Astrocyte (in vitro differentiated cells and primary cell): ENCODE data around the gene KCNQ1. TPM values are rescaled to one million over a fixed set of nuclear protein-coding genes. Genes with fewer than 3 reads are reported as not detected.

ENCODE experiments used
- DNase-seq: peaks from one replicate; pipeline ENCODE4 v3.0.0-alpha.2; 2010; ENCODE audit warnings: low read depth
- FAIRE-seq: peaks from 2 replicates; lab custom pipeline; 2011; peaks lifted over from hg19 to GRCh38; lab: Jason Lieb, UNC
- H2AFZ ChIP-seq: 2 replicates; pipeline ENCODE4 v1.6.0; 2012; ENCODE audit warnings: low read depth, low read length, inconsistent platforms
- H3K27ac ChIP-seq: 2 replicates; pipeline ENCODE4 v1.5.1; 2011; ENCODE audit warnings: low read depth, low read length, inconsistent platforms
- H3K27me3 ChIP-seq: 2 replicates; pipeline ENCODE4 v1.6.0; 2011; ENCODE audit warnings: low read length, inconsistent platforms; ENCODE audit not compliant: insufficient read depth
- H3K36me3 ChIP-seq: 2 replicates; pipeline ENCODE4 v1.5.1; 2011; ENCODE audit warnings: low read length, inconsistent platforms; ENCODE audit not compliant: insufficient read depth
- H3K4me1 ChIP-seq: 2 replicates; pipeline ENCODE4 v1.5.1; 2011; ENCODE audit warnings: low read length, inconsistent platforms; ENCODE audit not compliant: insufficient read depth
- H3K4me2 ChIP-seq: 2 replicates; pipeline ENCODE4 v1.6.0; 2012; ENCODE audit warnings: low read length, inconsistent platforms
- H3K4me3 ChIP-seq: 2 replicates; pipeline ENCODE4 v1.5.1; 2011; ENCODE audit warnings: low read depth, mild to moderate bottlenecking, low read length, inconsistent platforms; ENCODE audit not compliant: insufficient read depth
- H3K79me2 ChIP-seq: 2 replicates; pipeline ENCODE4 v1.6.0; 2012; ENCODE audit warnings: mild to moderate bottlenecking, low read length, inconsistent platforms; ENCODE audit not compliant: insufficient read depth
- H3K9ac ChIP-seq: 2 replicates; pipeline ENCODE4 v1.6.0; 2012; ENCODE audit warnings: mild to moderate bottlenecking, low read length, inconsistent platforms
- H3K9me3 ChIP-seq: 2 replicates; pipeline ENCODE4 v1.5.1; 2012; ENCODE audit warnings: low read depth, mild to moderate bottlenecking, low read length, inconsistent platforms; ENCODE audit not compliant: insufficient read depth
- H4K20me1 ChIP-seq: 2 replicates; pipeline ENCODE4 v1.6.0; 2012; ENCODE audit warnings: low read length, inconsistent platforms; ENCODE audit not compliant: insufficient read depth
- H3K27ac Mint-ChIP-seq: one replicate; pipeline ENCODE4 v1.8.0; 2021; ENCODE audit warnings: mild to moderate bottlenecking, mixed read lengths; ENCODE audit not compliant: unreplicated experiment
- H3K27me3 Mint-ChIP-seq: one replicate; pipeline ENCODE4 v1.8.0; 2021; ENCODE audit warnings: low read depth, mixed read lengths; ENCODE audit not compliant: unreplicated experiment
- H3K36me3 Mint-ChIP-seq: one replicate; pipeline ENCODE4 v1.8.0; 2021; ENCODE audit warnings: low read depth, mixed read lengths; ENCODE audit not compliant: unreplicated experiment
- H3K4me1 Mint-ChIP-seq: one replicate; pipeline ENCODE4 v1.8.0; 2021; ENCODE audit warnings: low read depth, mixed read lengths; ENCODE audit not compliant: unreplicated experiment
- H3K4me3 Mint-ChIP-seq: one replicate; pipeline ENCODE4 v1.8.0; 2021; ENCODE audit warnings: mild to moderate bottlenecking, moderate library complexity, mixed read lengths; ENCODE audit not compliant: unreplicated experiment
- H3K9me3 Mint-ChIP-seq: one replicate; pipeline ENCODE4 v1.8.0; 2021; ENCODE audit warnings: mild to moderate bottlenecking, mixed read lengths; ENCODE audit not compliant: unreplicated experiment
- CTCF ChIP-seq: IDR thresholded peaks from 2 replicates; pipeline ENCODE4 v1.5.1; 2011; ENCODE audit warnings: low read depth, mild to moderate bottlenecking, inconsistent platforms, low read length, moderate library complexity; ENCODE audit not compliant: insufficient read depth
- EZH2 ChIP-seq: IDR thresholded peaks from 2 replicates; pipeline ENCODE4 v1.6.1; 2012; ENCODE audit warnings: mild to moderate bottlenecking, low read length, inconsistent platforms; ENCODE audit not compliant: insufficient read depth
- total RNA-seq: library from RNA; stranded (reverse); gene quantifications from 2 replicates; pipeline ENCODE4 v1.2.1, GENCODE V29; 2021

Gene KCNQ1
- total RNA-seq, 1 donor from 2014 or later: not detected

- Histone ChIP-seq H2AFZ (no peak overlapping the region), H3K9me3 (no peaks in the 10 kb centered on the region), H3K79me2 (no peaks in the 10 kb centered on the region), H3K9ac (no peak overlapping the region), H3K27me3 (peaks cover 32% of the 10 kb centered on the region), H3K36me3 (no peaks in the 10 kb centered on the region), H3K4me3 (no peak overlapping the region), H3K4me2 (no peak overlapping the region), H3K4me1 (no peaks in the 10 kb centered on the region), H4K20me1 (no peaks in the 10 kb centered on the region), H3K27ac (no peak overlapping the region)
- no peak for FAIRE-seq
- TF ChIP-seq EZH2: no peak
- TF ChIP-seq CTCF: no peak
- DNase-seq: no peak
- Mint-ChIP-seq H3K4me1 (peaks cover 3% of the 10 kb centered on the region), H3K27me3 (peaks cover 46% of the 10 kb centered on the region), H3K4me3 (no peak overlapping the region), H3K36me3 (no peaks in the 10 kb centered on the region), H3K9me3 (peaks cover 6% of the 10 kb centered on the region), H3K27ac (no peak overlapping the region)
Observed at GRCh38 chr11:2789791-2790567, 345.2 kb downstream of the KCNQ1 start.

GRCh38 chr11:2790568-2790921, 345.7 kb downstream of the KCNQ1 start:
- peaks cover 6% of the 10 kb centered on the region for H3K9me3 Mint-ChIP-seq
- TF ChIP-seq CTCF: no peak
- TF ChIP-seq EZH2: no peak

GRCh38 chr11:2791139-2791520, 346.3 kb downstream of the KCNQ1 start:
- Mint-ChIP-seq H3K9me3 (peaks cover 6% of the 10 kb centered on the region), H3K36me3 (no peaks in the 10 kb centered on the region), H3K27ac (no peak overlapping the region), H3K27me3 (peaks cover 50% of the 10 kb centered on the region), H3K4me1 (peaks cover 3% of the 10 kb centered on the region), H3K4me3 (no peak overlapping the region)
- Histone ChIP-seq H3K4me3 (no peak overlapping the region), H3K4me1 (no peaks in the 10 kb centered on the region), H3K36me3 (no peaks in the 10 kb centered on the region), H2AFZ (no peak overlapping the region), H3K79me2 (no peaks in the 10 kb centered on the region), H3K9me3 (no peaks in the 10 kb centered on the region), H3K9ac (no peak overlapping the region), H3K4me2 (peak overlapping the region; percentile 75), H4K20me1 (no peaks in the 10 kb centered on the region), H3K27me3 (peaks cover 32% of the 10 kb centered on the region), H3K27ac (no peak overlapping the region)
- FAIRE-seq (no peak), DNase-seq (no peak)
- no peak for TF ChIP-seq CTCF
- TF ChIP-seq EZH2: no peak

More at GRCh38 chr11:2790568-2790921, 345.7 kb downstream of the KCNQ1 start:
- H3K4me3 Mint-ChIP-seq: no peak overlapping the region
- H3K36me3 Mint-ChIP-seq: no peaks in the 10 kb centered on the region
- H3K4me1 Mint-ChIP-seq: peaks cover 3% of the 10 kb centered on the region
- Histone ChIP-seq H4K20me1 (no peaks in the 10 kb centered on the region), H3K79me2 (no peaks in the 10 kb centered on the region), H3K9me3 (no peaks in the 10 kb centered on the region), H3K4me2 (no peak overlapping the region), H3K27me3 (peaks cover 32% of the 10 kb centered on the region), H3K36me3 (no peaks in the 10 kb centered on the region), H3K4me1 (no peaks in the 10 kb centered on the region), H3K27ac (no peak overlapping the region), H3K9ac (no peak overlapping the region), H2AFZ (no peak overlapping the region), H3K4me3 (no peak overlapping the region)
- DNase-seq (no peak), FAIRE-seq (no peak)
- H3K27ac Mint-ChIP-seq: no peak overlapping the region
- peaks cover 50% of the 10 kb centered on the region for H3K27me3 Mint-ChIP-seq
